A673 (cell line): ENCODE data around the gene DYNLT2. TPM values are rescaled to one million over a fixed set of nuclear protein-coding genes. Genes with fewer than 3 reads are reported as not detected.

ENCODE experiments used
- BruUV-seq: library from RNA; stranded (reverse); fragments of 400-500 nt; replicated peaks from 2 replicates; lab custom pipeline; 2021; lab: Mats Ljungman, UMichigan
- CTCF ChIA-PET: fragments of 300-600 bp; sonication (Branson Sonifier 250); formaldehyde crosslinking; loops from one replicate; lab custom pipeline; 2022; ENCODE audit warnings: antibody characterized with exemption; lab: Charles Lee
- POLR2A ChIA-PET: fragments of 300-600 bp; sonication (Branson Sonifier 250); formaldehyde crosslinking; loops from one replicate; lab custom pipeline; 2022; ENCODE audit warnings: antibody characterized with exemption; ENCODE audit not compliant: low non-redundant PET; lab: Charles Lee
- DNase-seq: peaks from one replicate; pipeline ENCODE4 v3.0.0-alpha.2; 2015; ENCODE audit warnings: low spot score
- H3K27ac ChIP-seq: fragments of 200-600 bp; sonication (generic); 2 replicates; pipeline ENCODE4 v1.5.1; 2016; ENCODE audit warnings: mixed run types, low read depth, mild to moderate bottlenecking, mixed read lengths, antibody characterized with exemption, low read length; ENCODE audit not compliant: poor library complexity, severe bottlenecking
- H3K27me3 ChIP-seq: fragments of 200-600 bp; sonication (generic); replicated peaks from 2 replicates; pipeline ENCODE4 v1.6.1; 2017; ENCODE audit warnings: mixed run types, low read depth, mild to moderate bottlenecking, mixed read lengths, antibody characterized with exemption, low read length; ENCODE audit not compliant: insufficient read depth, poor library complexity
- H3K36me3 ChIP-seq: fragments of 200-600 bp; sonication (generic); 2 replicates; pipeline ENCODE4 v1.6.1; 2016; ENCODE audit warnings: mixed run types, mild to moderate bottlenecking, mixed read lengths, antibody characterized with exemption, low read length; ENCODE audit not compliant: insufficient read depth, poor library complexity, severe bottlenecking
- H3K4me1 ChIP-seq: fragments of 200-600 bp; sonication (generic); 2 replicates; pipeline ENCODE4 v1.6.1; 2017; ENCODE audit warnings: mixed run types, mild to moderate bottlenecking, mixed read lengths, antibody characterized with exemption, low read length; ENCODE audit not compliant: insufficient read depth, poor library complexity, severe bottlenecking
- H3K4me3 ChIP-seq: fragments of 200-600 bp; sonication (generic); 2 replicates; pipeline ENCODE4 v1.5.1; 2016; ENCODE audit warnings: low read depth, mixed run types, mild to moderate bottlenecking, mixed read lengths, low read length; ENCODE audit not compliant: poor library complexity, severe bottlenecking
- H3K9me3 ChIP-seq: fragments of 200-600 bp; sonication (generic); 2 replicates; pipeline ENCODE4 v1.6.1; 2016; ENCODE audit warnings: mixed run types, low read depth, mild to moderate bottlenecking, mixed read lengths, antibody characterized with exemption, low read length; ENCODE audit not compliant: poor library complexity, severe bottlenecking
- CTCF ChIP-seq: fragments of 300-800, 200-600 bp; sonication (generic); conservative IDR thresholded peaks from 2 replicates; pipeline ENCODE4 v1.5.1; 2017; ENCODE audit warnings: low read depth, mild to moderate bottlenecking, antibody characterized with exemption, low read length, moderate library complexity, mixed read lengths
- EZH2 ChIP-seq: fragments of 200-600 bp; sonication (generic); IDR thresholded peaks from 2 replicates; pipeline ENCODE4 v1.6.1; 2017; ENCODE audit warnings: borderline replicate concordance, low read depth, mild to moderate bottlenecking, mixed read lengths, antibody characterized with exemption, low read length; ENCODE audit not compliant: poor library complexity, severe bottlenecking
- intact Hi-C: fragments of 100-400 bp; cut with micrococcal nuclease; formaldehyde crosslinking; loops from one replicate; pipeline ENCODE4 v1.10.0; 2022; ENCODE audit not compliant: unreplicated experiment
- total RNA-seq: library from RNA; stranded (reverse); gene quantifications from 2 replicates; pipeline ENCODE4 v1.2.3, GENCODE V29; 2021

Gene DYNLT2
- total RNA-seq, 1 experiment from 2014 or later: 2.4 TPM

- POLR2A ChIA-PET: no interaction called here
- no peak for DNase-seq
- Histone ChIP-seq H3K27ac (no peak overlapping the region), H3K36me3 (no peaks in the 10 kb centered on the region), H3K4me1 (no peaks in the 10 kb centered on the region), H3K4me3 (no peak overlapping the region), H3K27me3 (no peaks in the 10 kb centered on the region), H3K9me3 (no peaks in the 10 kb centered on the region)
- BruUV-seq: no TSS peak
- intact Hi-C loops: no loop called here
- CTCF ChIA-PET: no interaction called here
- TF ChIP-seq EZH2 (no peak), CTCF (no peak)
Observed at GRCh38 chr6:169783401-169783800, 32.0 kb upstream of the DYNLT2 start.

GRCh38 chr6:169782966-169783365 lies 31.6 kb upstream of the DYNLT2 start:
- Histone ChIP-seq H3K27ac (no peak overlapping the region), H3K4me1 (no peaks in the 10 kb centered on the region), H3K9me3 (no peaks in the 10 kb centered on the region), H3K4me3 (no peak overlapping the region), H3K27me3 (no peaks in the 10 kb centered on the region), H3K36me3 (no peaks in the 10 kb centered on the region)
- intact Hi-C loops: no loop called here
- ChIA-PET CTCF (no interaction called here), POLR2A (no interaction called here)
- BruUV-seq: no TSS peak
- DNase-seq: no peak
- no peak for TF ChIP-seq CTCF
- TF ChIP-seq EZH2: no peak

GRCh38 chr6:169780571-169781091 lies 29.3 kb upstream of the DYNLT2 start:
- BruUV-seq: no TSS peak
- intact Hi-C loops: no loop called here
- no peaks in the 10 kb centered on the region for H3K4me1 ChIP-seq
- no peak for DNase-seq
- no peak overlapping the region for H3K27ac ChIP-seq
- H3K36me3 ChIP-seq: no peaks in the 10 kb centered on the region
- TF ChIP-seq CTCF: no peak
- TF ChIP-seq EZH2: no peak
- no peak overlapping the region for H3K4me3 ChIP-seq
- CTCF ChIA-PET: no interaction called here
- POLR2A ChIA-PET: no interaction called here
- H3K9me3 ChIP-seq: no peaks in the 10 kb centered on the region
- H3K27me3 ChIP-seq: no peaks in the 10 kb centered on the region
